HepG2 (cell line): ENCODE data around the gene PTEN. TPM values are rescaled to one million over a fixed set of nuclear protein-coding genes. Genes with fewer than 3 reads are reported as not detected.
A peak's percentile ranks its signal among the peaks of the same experiment; 100 is the strongest.

Source experiments
- CCDC6 ChIP-seq: sonication (generic); formaldehyde crosslinking; IDR thresholded peaks from 2 replicates; pipeline ENCODE4 v1.8.1; 2022; ENCODE audit warnings: mild to moderate bottlenecking, missing genetic modification reagents, moderate library complexity
- FOXC1 ChIP-seq: sonication (generic); formaldehyde crosslinking; IDR thresholded peaks from 2 replicates; pipeline ENCODE4 v1.8.0; 2022; ENCODE audit warnings: mild to moderate bottlenecking, missing genetic modification reagents, borderline replicate concordance
- JDP2 ChIP-seq: sonication (generic); formaldehyde crosslinking; IDR thresholded peaks from 2 replicates; pipeline ENCODE4 v1.8.1; 2022; ENCODE audit warnings: missing genetic modification reagents, borderline replicate concordance
- KDM1A ChIP-seq: IDR thresholded peaks from 2 replicates; pipeline ENCODE4 v1.6.1; 2016; ENCODE audit warnings: missing compliant biosample characterization
- KDM3A ChIP-seq: IDR thresholded peaks from 2 replicates; pipeline ENCODE4 v1.6.1; 2018; ENCODE audit warnings: low read depth, missing compliant biosample characterization
- REXO4 ChIP-seq: sonication (generic); formaldehyde crosslinking; IDR thresholded peaks from 2 replicates; pipeline ENCODE4 v1.8.0; 2022; ENCODE audit warnings: missing genetic modification reagents, mild to moderate bottlenecking, borderline replicate concordance
- SAFB2 ChIP-seq: sonication (generic); formaldehyde crosslinking; IDR thresholded peaks from 2 replicates; pipeline ENCODE4 v1.5.1; 2020; ENCODE audit warnings: missing genetic modification reagents, low read depth, mild to moderate bottlenecking, borderline replicate concordance
- SP1 ChIP-seq, 2 experiments: fragments of 450-650 bp in 1 of 2; sonication (generic) in 1 of 2; formaldehyde crosslinking in 1 of 2; IDR thresholded peaks; 2 replicates each; pipeline versions ENCODE4 v1.4.0 to v1.6.1; 2016 to 2020; ENCODE audit warnings: missing genetic modification reagents in 1 of 2
- USF2 ChIP-seq, 2 experiments: sonication (generic) in 1 of 2; formaldehyde crosslinking in 1 of 2; IDR thresholded peaks; 2 replicates each; pipeline versions ENCODE4 v1.5.1 to v1.6.1; 2011 to 2020; ENCODE audit warnings: borderline replicate concordance in 1 of 2, low read depth in 1 of 2, low read length in 1 of 2, mild to moderate bottlenecking in 1 of 2, missing genetic modification reagents in 1 of 2, moderate library complexity in 1 of 2
- XRCC5 ChIP-seq: fragments of 200-400 bp; formaldehyde crosslinking; optimal IDR thresholded peaks from 2 replicates; pipeline ENCODE3; 2017; ENCODE audit warnings: mild to moderate bottlenecking, low read length
- ZBTB7B ChIP-seq: sonication (generic); formaldehyde crosslinking; IDR thresholded peaks from 2 replicates; pipeline ENCODE4 v1.4.0; 2020; ENCODE audit warnings: missing genetic modification reagents
- ZFP36L2 ChIP-seq: sonication (generic); formaldehyde crosslinking; IDR thresholded peaks from 2 replicates; pipeline ENCODE4 v1.4.0; 2020; ENCODE audit warnings: missing genetic modification reagents
- ZFP82 ChIP-seq: sonication (generic); formaldehyde crosslinking; IDR thresholded peaks from 2 replicates; pipeline ENCODE4 v1.5.1; 2020; ENCODE audit warnings: mild to moderate bottlenecking, missing genetic modification reagents, borderline replicate concordance
- ZFP90 ChIP-seq: sonication (generic); formaldehyde crosslinking; IDR thresholded peaks from 2 replicates; pipeline ENCODE4 v1.8.0; 2022; ENCODE audit warnings: missing genetic modification reagents, mild to moderate bottlenecking, inconsistent platforms, borderline replicate concordance
- ZMYM3 ChIP-seq: sonication (generic); formaldehyde crosslinking; IDR thresholded peaks from 2 replicates; pipeline ENCODE4 v1.5.1; 2020; ENCODE audit warnings: mild to moderate bottlenecking, missing genetic modification reagents
- ZNF354B ChIP-seq: sonication (generic); formaldehyde crosslinking; IDR thresholded peaks from 2 replicates; pipeline ENCODE4 v1.8.0; 2022; ENCODE audit warnings: mild to moderate bottlenecking, missing genetic modification reagents
- ZNF44 ChIP-seq: sonication (generic); formaldehyde crosslinking; IDR thresholded peaks from 2 replicates; pipeline ENCODE4 v1.5.1; 2020; ENCODE audit warnings: mild to moderate bottlenecking, missing genetic modification reagents
- ZNF441 ChIP-seq: sonication (generic); formaldehyde crosslinking; IDR thresholded peaks from 2 replicates; pipeline ENCODE4 v1.7.0; 2021; ENCODE audit warnings: missing genetic modification reagents, borderline replicate concordance
- ZNF557 ChIP-seq: sonication (generic); formaldehyde crosslinking; IDR thresholded peaks from 2 replicates; pipeline ENCODE4 v1.4.0; 2020; ENCODE audit warnings: missing genetic modification reagents
- ZNF574 ChIP-seq: sonication (generic); formaldehyde crosslinking; IDR thresholded peaks from 2 replicates; pipeline ENCODE4 v1.4.0; 2020; ENCODE audit warnings: missing genetic modification reagents
- ZNF607 ChIP-seq: sonication (generic); formaldehyde crosslinking; IDR thresholded peaks from 2 replicates; pipeline ENCODE4 v1.5.1; 2020; ENCODE audit warnings: missing genetic modification reagents, mild to moderate bottlenecking, borderline replicate concordance
- ZNF749 ChIP-seq: sonication (generic); formaldehyde crosslinking; IDR thresholded peaks from 2 replicates; pipeline ENCODE4 v1.8.0; 2022; ENCODE audit warnings: mild to moderate bottlenecking, missing genetic modification reagents, moderate library complexity, borderline replicate concordance
- ZNF780A ChIP-seq: sonication (generic); formaldehyde crosslinking; IDR thresholded peaks from 2 replicates; pipeline ENCODE4 v1.8.0; 2022; ENCODE audit warnings: mild to moderate bottlenecking, missing genetic modification reagents, moderate library complexity
- ZNF816 ChIP-seq: sonication (generic); formaldehyde crosslinking; IDR thresholded peaks from 2 replicates; pipeline ENCODE4 v1.8.0; 2022; ENCODE audit warnings: missing genetic modification reagents, mild to moderate bottlenecking, borderline replicate concordance
- ZNF879 ChIP-seq: sonication (generic); formaldehyde crosslinking; IDR thresholded peaks from 2 replicates; pipeline ENCODE4 v1.8.1; 2023; ENCODE audit warnings: missing genetic modification reagents
- ZNF883 ChIP-seq: sonication (generic); formaldehyde crosslinking; IDR thresholded peaks from 2 replicates; pipeline ENCODE4 v1.5.1; 2020; ENCODE audit warnings: mild to moderate bottlenecking, missing genetic modification reagents; ENCODE audit errors: not compliant biosample characterization
- polyA plus RNA-seq, 8 experiments: library from polyadenylated mRNA; depleted of rRNA in 3 of 8; stranded (reverse) in 7 of 8; unstranded in 1 of 8; fragments of >200 nt; fragmentation: Illumina TruSeq in 4 of 8; extraction: Trizol in 4 of 8; gene quantifications; 2 replicates each; pipeline versions ENCODE4 v1.2.1 to v1.2.3, GENCODE V29; 2011 to 2016; ENCODE audit warnings: low read depth in 4 of 8, missing spikeins in 1 of 8, mixed read lengths in 1 of 8; ENCODE audit not compliant: insufficient read depth in 1 of 8
- total RNA-seq, 5 experiments: library from RNA; depleted of rRNA; stranded (reverse); fragments of >200 nt; fragmentation: Illumina TruSeq; extraction: Trizol; gene quantifications; 2 replicates each; pipeline ENCODE4 v1.2.3, GENCODE V29; 2016; ENCODE audit warnings: low read depth in 1 of 5
- TF ChIP-seq, protein P1 (sequence below): sonication (generic); formaldehyde crosslinking; IDR thresholded peaks from 2 replicates; pipeline ENCODE4 v1.5.0; 2020; ENCODE audit warnings: missing genetic modification reagents

Gene PTEN
- total and polyA plus RNA-seq, 2 of the 13 experiments (the other 11 are each of a cell fraction or from before 2014, with no cell fraction given): 30.3 to 61.3 TPM

- TF ChIP-seq REXO4 (0 out of 2 replicates have a peak, but pooled peaks have one; percentile 27), CCDC6 (CRISPR knock-in tag) (no peak), ZNF780A (CRISPR knock-in tag) (no peak), ZNF816 (CRISPR knock-in tag) (no peak; the same call in 1 of the 2 replicates), ZNF441 (CRISPR knock-in tag) (no peak), SAFB2 (CRISPR knock-in tag) (no peak), JDP2 (no peak), KDM1A (CRISPR knock-in tag) (no peak), ZNF749 (no peak; the same call in 1 of the 2 replicates), ZNF879 (peak; percentile 33), ZNF607 (CRISPR knock-in tag) (no peak), XRCC5 (no peak), ZNF354B (CRISPR knock-in tag) (no peak), ZNF557 (no peak), ZBTB7B (no peak), ZNF883 (CRISPR knock-in tag) (no peak), ZFP36L2 (CRISPR knock-in tag) (no peak), KDM3A (CRISPR knock-in tag) (no peak), ZNF574 (CRISPR knock-in tag) (no peak), ZMYM3 (CRISPR knock-in tag) (no peak; the same call in 1 of the 2 replicates), SP1 (IDR thresholded peaks at IDR 0.05) (no peak), SP1 (CRISPR knock-in tag; IDR thresholded peaks at IDR 0.05) (no peak), FOXC1 (CRISPR knock-in tag) (0 out of 2 replicates have a peak, but pooled peaks have one; percentile 35), USF2 (IDR thresholded peaks at IDR 0.05; ENCODE audit: low read depth, low read length) (no peak), USF2 (CRISPR knock-in tag; IDR thresholded peaks at IDR 0.05; ENCODE audit: borderline replicate concordance) (no peak), ZFP90 (no peak), ZNF44 (CRISPR knock-in tag) (no peak), ZFP82 (0 out of 2 replicates have a peak, but pooled peaks have one; percentile 34)
- TF ChIP-seq, protein P1, sequence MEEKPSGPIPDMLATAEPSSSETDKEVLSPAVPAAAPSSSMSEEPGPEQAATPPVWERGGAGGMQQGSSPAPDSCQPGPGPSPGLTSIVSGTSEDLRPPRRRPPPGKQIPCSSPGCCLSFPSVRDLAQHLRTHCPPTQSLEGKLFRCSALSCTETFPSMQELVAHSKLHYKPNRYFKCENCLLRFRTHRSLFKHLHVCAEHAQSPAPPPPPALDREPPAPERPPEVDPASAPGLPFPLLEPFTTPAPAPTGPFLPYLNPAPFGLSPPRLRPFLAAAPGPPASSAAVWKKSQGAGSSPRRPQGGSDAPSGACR (CRISPR knock-in tag): peak; percentile 16
Measured at GRCh38 chr10:87862679-87863052, 759 bp upstream of the PTEN start (continued).
